ENCODE data around the gene UBA6. TPM values are rescaled to one million over a fixed set of nuclear protein-coding genes. Genes with fewer than 3 reads are reported as not detected.

Gene UBA6
- total RNA-seq, 1 experiment from 2014 or later, result 81.5 TPM

DNA sequence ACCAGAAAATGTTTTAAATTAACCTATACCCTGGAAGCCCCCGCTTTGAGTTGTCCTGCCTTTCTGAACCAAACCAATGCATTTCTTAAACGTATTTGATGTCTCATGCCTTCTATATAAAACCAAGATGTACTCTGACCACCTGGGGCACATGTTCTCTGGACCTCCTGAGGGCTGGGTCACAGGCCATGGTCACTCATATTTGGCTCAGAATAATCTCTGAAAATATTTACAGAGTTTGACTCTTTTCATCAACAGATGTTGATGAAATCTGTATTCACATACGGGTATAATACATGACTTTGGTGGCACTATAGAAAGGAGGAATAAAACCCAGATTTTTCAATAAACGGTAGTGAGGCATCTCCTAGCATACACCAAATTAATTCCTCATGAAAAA is 86.8 kb downstream of the UBA6 start (continued):
- TF ChIP-seq, protein P1, sequence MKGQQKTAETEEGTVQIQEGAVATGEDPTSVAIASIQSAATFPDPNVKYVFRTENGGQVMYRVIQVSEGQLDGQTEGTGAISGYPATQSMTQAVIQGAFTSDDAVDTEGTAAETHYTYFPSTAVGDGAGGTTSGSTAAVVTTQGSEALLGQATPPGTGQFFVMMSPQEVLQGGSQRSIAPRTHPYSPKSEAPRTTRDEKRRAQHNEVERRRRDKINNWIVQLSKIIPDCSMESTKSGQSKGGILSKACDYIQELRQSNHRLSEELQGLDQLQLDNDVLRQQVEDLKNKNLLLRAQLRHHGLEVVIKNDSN (CRISPR knock-in tag; IDR thresholded peaks at IDR 0.05), result no peak
- TF ChIP-seq, protein P2, sequence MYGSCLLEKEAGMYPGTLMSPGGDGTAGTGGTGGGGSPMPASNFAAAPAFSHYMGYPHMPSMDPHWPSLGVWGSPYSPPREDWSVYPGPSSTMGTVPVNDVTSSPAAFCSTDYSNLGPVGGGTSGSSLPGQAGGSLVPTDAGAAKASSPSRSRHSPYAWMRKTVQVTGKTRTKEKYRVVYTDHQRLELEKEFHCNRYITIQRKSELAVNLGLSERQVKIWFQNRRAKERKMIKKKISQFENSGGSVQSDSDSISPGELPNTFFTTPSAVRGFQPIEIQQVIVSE (CRISPR knock-in tag; IDR thresholded peaks at IDR 0.05; ENCODE audit: borderline replicate concordance), result no peak
- TF ChIP-seq ZNF416 (CRISPR knock-in tag; IDR thresholded peaks at IDR 0.05) (no peak), ELF4 (CRISPR knock-in tag; IDR thresholded peaks at IDR 0.05; ENCODE audit: low read depth) (no peak), ZNF138 (CRISPR knock-in tag; conservative IDR thresholded peaks at IDR 0.05) (no peak)
- TF ChIP-seq, protein P3, sequence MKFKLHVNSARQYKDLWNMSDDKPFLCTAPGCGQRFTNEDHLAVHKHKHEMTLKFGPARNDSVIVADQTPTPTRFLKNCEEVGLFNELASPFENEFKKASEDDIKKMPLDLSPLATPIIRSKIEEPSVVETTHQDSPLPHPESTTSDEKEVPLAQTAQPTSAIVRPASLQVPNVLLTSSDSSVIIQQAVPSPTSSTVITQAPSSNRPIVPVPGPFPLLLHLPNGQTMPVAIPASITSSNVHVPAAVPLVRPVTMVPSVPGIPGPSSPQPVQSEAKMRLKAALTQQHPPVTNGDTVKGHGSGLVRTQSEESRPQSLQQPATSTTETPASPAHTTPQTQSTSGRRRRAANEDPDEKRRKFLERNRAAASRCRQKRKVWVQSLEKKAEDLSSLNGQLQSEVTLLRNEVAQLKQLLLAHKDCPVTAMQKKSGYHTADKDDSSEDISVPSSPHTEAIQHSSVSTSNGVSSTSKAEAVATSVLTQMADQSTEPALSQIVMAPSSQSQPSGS (CRISPR knock-in tag; IDR thresholded peaks at IDR 0.05; ENCODE audit: borderline replicate concordance, low read depth), result no peak
- TF ChIP-seq, protein P4, sequence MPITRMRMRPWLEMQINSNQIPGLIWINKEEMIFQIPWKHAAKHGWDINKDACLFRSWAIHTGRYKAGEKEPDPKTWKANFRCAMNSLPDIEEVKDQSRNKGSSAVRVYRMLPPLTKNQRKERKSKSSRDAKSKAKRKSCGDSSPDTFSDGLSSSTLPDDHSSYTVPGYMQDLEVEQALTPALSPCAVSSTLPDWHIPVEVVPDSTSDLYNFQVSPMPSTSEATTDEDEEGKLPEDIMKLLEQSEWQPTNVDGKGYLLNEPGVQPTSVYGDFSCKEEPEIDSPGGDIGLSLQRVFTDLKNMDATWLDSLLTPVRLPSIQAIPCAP (CRISPR knock-in tag; IDR thresholded peaks at IDR 0.05), result no peak
- TF ChIP-seq, protein P5, sequence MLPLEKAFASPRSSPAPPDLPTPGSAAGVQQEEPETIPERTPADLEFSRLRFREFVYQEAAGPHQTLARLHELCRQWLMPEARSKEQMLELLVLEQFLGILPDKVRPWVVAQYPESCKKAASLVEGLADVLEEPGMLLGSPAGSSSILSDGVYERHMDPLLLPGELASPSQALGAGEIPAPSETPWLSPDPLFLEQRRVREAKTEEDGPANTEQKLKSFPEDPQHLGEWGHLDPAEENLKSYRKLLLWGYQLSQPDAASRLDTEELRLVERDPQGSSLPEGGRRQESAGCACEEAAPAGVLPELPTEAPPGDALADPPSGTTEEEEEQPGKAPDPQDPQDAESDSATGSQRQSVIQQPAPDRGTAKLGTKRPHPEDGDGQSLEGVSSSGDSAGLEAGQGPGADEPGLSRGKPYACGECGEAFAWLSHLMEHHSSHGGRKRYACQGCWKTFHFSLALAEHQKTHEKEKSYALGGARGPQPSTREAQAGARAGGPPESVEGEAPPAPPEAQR (CRISPR knock-in tag; IDR thresholded peaks at IDR 0.05), result no peak

DNA sequence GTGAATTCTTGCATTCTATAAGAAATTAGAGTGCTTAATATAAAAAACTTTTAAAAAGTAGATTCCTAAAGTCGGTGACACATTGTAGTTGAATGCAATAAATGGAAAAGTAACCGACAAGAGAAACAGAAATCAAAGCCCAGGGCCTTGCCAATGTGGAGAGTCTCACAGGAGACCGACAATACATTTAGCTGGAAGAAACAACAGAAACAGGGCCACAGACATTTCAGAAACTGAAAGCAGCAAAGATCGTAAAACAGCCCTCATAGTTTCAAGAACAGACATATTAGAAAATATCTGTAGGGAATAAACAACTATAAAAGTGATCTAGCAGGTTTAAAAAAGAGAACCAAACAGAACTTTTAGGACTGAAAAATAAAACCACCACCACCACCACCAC is 92.9 kb downstream of the UBA6 start:
- H3K4me1 Mint-ChIP-seq, result peaks cover 10% of the 10 kb centered on the region; the same call in 1 of the 2 replicates
- peaks cover 5% of the 10 kb centered on the region for H3K36me3 Mint-ChIP-seq
- CTCF ChIA-PET, result no interaction called here
- no peak for DNase-seq (ENCODE audit: low spot score)
- H3K27ac Mint-ChIP-seq, result no peak overlapping the region
- H3K27me3 Mint-ChIP-seq (ENCODE audit: low read depth), result no peaks in the 10 kb centered on the region
- H3K4me3 Mint-ChIP-seq, result no peak overlapping the region
- no peak for TF ChIP-seq NFATC4 (CRISPR knock-in tag; IDR thresholded peaks at IDR 0.05)
- TF ChIP-seq FOXK1 (CRISPR knock-in tag; IDR thresholded peaks at IDR 0.05), result no peak
- TF ChIP-seq NR2C2 (CRISPR knock-in tag; IDR thresholded peaks at IDR 0.05), result no peak
- POLR2A ChIA-PET, result no interaction called here
- peaks cover 17% of the 10 kb centered on the region for H3K9me3 Mint-ChIP-seq
- no peak for ATAC-seq

DNA sequence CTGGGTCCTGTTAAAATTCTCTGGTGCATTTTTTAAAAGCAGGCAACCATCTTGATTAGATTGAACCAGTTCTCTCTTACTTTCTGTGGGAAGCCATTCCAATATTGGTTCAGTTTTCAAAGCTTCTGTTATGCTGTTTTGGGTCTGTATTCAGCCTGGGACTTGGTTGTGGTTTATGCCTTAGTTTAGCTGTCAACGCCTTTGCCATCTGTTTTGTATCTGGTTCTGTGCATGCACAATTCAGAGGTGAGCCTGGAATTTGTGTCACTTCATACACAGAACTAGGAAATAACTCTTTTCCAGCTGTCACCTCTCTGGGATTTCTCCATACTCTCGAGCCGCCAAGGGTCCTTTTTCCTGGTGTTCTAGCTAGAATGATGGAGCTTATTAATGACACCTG is 96.2 kb downstream of the UBA6 start:
- CTCF ChIA-PET, result no interaction called here
- no peak overlapping the region for H3K27ac Mint-ChIP-seq

More for the DNA sequence above, 96.2 kb downstream of the UBA6 start:
- H3K4me3 Mint-ChIP-seq, result no peak overlapping the region
- no peak for DNase-seq (ENCODE audit: low spot score)
- POLR2A ChIA-PET, result interaction anchor here (0.6 kb wide), 1 partner anchor 9 kb away, joined by 9 read pairs; no protein-coding TSS in a partner anchor
- H3K4me1 Mint-ChIP-seq, result peaks cover 10% of the 10 kb centered on the region; the same call in 1 of the 2 replicates
- H3K27me3 Mint-ChIP-seq (ENCODE audit: low read depth), result peaks cover 3% of the 10 kb centered on the region; the same call in 1 of the 2 replicates
- peaks cover 32% of the 10 kb centered on the region for H3K9me3 Mint-ChIP-seq
- H3K36me3 Mint-ChIP-seq, result peaks cover 9% of the 10 kb centered on the region
- no peak for ATAC-seq
- no peak for TF ChIP-seq NR2C2 (CRISPR knock-in tag; IDR thresholded peaks at IDR 0.05)
- TF ChIP-seq, protein P6, sequence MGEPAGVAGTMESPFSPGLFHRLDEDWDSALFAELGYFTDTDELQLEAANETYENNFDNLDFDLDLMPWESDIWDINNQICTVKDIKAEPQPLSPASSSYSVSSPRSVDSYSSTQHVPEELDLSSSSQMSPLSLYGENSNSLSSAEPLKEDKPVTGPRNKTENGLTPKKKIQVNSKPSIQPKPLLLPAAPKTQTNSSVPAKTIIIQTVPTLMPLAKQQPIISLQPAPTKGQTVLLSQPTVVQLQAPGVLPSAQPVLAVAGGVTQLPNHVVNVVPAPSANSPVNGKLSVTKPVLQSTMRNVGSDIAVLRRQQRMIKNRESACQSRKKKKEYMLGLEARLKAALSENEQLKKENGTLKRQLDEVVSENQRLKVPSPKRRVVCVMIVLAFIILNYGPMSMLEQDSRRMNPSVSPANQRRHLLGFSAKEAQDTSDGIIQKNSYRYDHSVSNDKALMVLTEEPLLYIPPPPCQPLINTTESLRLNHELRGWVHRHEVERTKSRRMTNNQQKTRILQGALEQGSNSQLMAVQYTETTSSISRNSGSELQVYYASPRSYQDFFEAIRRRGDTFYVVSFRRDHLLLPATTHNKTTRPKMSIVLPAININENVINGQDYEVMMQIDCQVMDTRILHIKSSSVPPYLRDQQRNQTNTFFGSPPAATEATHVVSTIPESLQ (CRISPR knock-in tag; IDR thresholded peaks at IDR 0.05), result no peak
- TF ChIP-seq SP1 (CRISPR knock-in tag; conservative IDR thresholded peaks at IDR 0.05), result no peak
- TF ChIP-seq GABPB1 (CRISPR knock-in tag; IDR thresholded peaks at IDR 0.05), result no peak
- TF ChIP-seq, protein P7, sequence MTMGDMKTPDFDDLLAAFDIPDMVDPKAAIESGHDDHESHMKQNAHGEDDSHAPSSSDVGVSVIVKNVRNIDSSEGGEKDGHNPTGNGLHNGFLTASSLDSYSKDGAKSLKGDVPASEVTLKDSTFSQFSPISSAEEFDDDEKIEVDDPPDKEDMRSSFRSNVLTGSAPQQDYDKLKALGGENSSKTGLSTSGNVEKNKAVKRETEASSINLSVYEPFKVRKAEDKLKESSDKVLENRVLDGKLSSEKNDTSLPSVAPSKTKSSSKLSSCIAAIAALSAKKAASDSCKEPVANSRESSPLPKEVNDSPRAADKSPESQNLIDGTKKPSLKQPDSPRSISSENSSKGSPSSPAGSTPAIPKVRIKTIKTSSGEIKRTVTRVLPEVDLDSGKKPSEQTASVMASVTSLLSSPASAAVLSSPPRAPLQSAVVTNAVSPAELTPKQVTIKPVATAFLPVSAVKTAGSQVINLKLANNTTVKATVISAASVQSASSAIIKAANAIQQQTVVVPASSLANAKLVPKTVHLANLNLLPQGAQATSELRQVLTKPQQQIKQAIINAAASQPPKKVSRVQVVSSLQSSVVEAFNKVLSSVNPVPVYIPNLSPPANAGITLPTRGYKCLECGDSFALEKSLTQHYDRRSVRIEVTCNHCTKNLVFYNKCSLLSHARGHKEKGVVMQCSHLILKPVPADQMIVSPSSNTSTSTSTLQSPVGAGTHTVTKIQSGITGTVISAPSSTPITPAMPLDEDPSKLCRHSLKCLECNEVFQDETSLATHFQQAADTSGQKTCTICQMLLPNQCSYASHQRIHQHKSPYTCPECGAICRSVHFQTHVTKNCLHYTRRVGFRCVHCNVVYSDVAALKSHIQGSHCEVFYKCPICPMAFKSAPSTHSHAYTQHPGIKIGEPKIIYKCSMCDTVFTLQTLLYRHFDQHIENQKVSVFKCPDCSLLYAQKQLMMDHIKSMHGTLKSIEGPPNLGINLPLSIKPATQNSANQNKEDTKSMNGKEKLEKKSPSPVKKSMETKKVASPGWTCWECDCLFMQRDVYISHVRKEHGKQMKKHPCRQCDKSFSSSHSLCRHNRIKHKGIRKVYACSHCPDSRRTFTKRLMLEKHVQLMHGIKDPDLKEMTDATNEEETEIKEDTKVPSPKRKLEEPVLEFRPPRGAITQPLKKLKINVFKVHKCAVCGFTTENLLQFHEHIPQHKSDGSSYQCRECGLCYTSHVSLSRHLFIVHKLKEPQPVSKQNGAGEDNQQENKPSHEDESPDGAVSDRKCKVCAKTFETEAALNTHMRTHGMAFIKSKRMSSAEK (CRISPR knock-in tag; IDR thresholded peaks at IDR 0.05; ENCODE audit: borderline replicate concordance), result no peak
- TF ChIP-seq NR3C1 (CRISPR knock-in tag; conservative IDR thresholded peaks at IDR 0.05; ENCODE audit: low read depth), result no peak
